ENCODE results near the gene SLC22A17. TPM values are rescaled to one million over a fixed set of nuclear protein-coding genes. Genes with fewer than 3 reads are reported as not detected.

The SLC22A17 gene
- total RNA-seq, 4 donors from 2014 or later, result 7.7 to 13.0 (median 8.4) TPM

- ATAC-seq (ENCODE audit: low FRiP score) (no peak), DNase-seq (ENCODE audit: low spot score) (no peak)
- no peak for TF ChIP-seq CTCF (IDR thresholded peaks at IDR 0.05)
Measured at GRCh38 chr14:23356662-23357061, 4.0 kb upstream of the SLC22A17 start.

GRCh38 chr14:23355871-23356435 is 3.3 kb upstream of the SLC22A17 start:
- peak; percentile 3 for DNase-seq (ENCODE audit: low spot score)
- TF ChIP-seq CTCF (IDR thresholded peaks at IDR 0.05), result no peak
- ATAC-seq (ENCODE audit: low FRiP score), result no peak

- ATAC-seq (ENCODE audit: low FRiP score) (no peak), DNase-seq (ENCODE audit: low spot score) (no peak)
- TF ChIP-seq CTCF (IDR thresholded peaks at IDR 0.05), result no peak
Measured at GRCh38 chr14:23354990-23355389, 2.3 kb upstream of the SLC22A17 start.

- DNase-seq (ENCODE audit: low spot score), result no peak
- ATAC-seq (ENCODE audit: low FRiP score), result no peak
- TF ChIP-seq CTCF (IDR thresholded peaks at IDR 0.05), result no peak
Measured at GRCh38 chr14:23353433-23353780, 720 bp upstream of the SLC22A17 start.

- no peak for DNase-seq (ENCODE audit: low spot score)
- no peak for TF ChIP-seq CTCF (IDR thresholded peaks at IDR 0.05)
- ATAC-seq (ENCODE audit: low FRiP score), result no peak
Measured at GRCh38 chr14:23351681-23352505, 794 bp downstream of the SLC22A17 start.

- DNase-seq (ENCODE audit: low spot score) (no peak), ATAC-seq (ENCODE audit: low FRiP score) (no peak)
- no peak for TF ChIP-seq CTCF (IDR thresholded peaks at IDR 0.05)
Measured at GRCh38 chr14:23349156-23349845, 3.4 kb downstream of the SLC22A17 start.

Data from omental fat pad (tissue), 4 donors.